ENCODE data around the gene XKR7. TPM values are rescaled to one million over a fixed set of nuclear protein-coding genes. Genes with fewer than 3 reads are reported as not detected.

XKR7 gene
- total RNA-seq, 1 donor from 2014 or later: 4.9 TPM

GRCh38 chr20:32034581-32035425, 66.9 kb downstream of the XKR7 start:
- H3K9me3 Mint-ChIP-seq: no peaks in the 10 kb centered on the region
- no peaks in the 10 kb centered on the region for H3K4me1 Mint-ChIP-seq
- DNase-seq (ENCODE audit: low read depth, low spot score): no peak
- no peak overlapping the region for H3K27ac Mint-ChIP-seq (ENCODE audit: unreplicated experiment)
- TF ChIP-seq CTCF (conservative IDR thresholded peaks at IDR 0.05): no peak
- no peak overlapping the region for H3K4me3 Mint-ChIP-seq
- H3K27me3 Mint-ChIP-seq (ENCODE audit: low read depth): peaks cover 86% of the 10 kb centered on the region
- no peaks in the 10 kb centered on the region for H3K36me3 Mint-ChIP-seq (ENCODE audit: low read depth)

- DNase-seq (ENCODE audit: low read depth, low spot score): no peak
- H3K4me1 Mint-ChIP-seq: no peaks in the 10 kb centered on the region
- peaks cover 82% of the 10 kb centered on the region for H3K27me3 Mint-ChIP-seq (ENCODE audit: low read depth)
- no peak for TF ChIP-seq CTCF (conservative IDR thresholded peaks at IDR 0.05)
- H3K27ac Mint-ChIP-seq (ENCODE audit: unreplicated experiment): no peak overlapping the region
- no peaks in the 10 kb centered on the region for H3K9me3 Mint-ChIP-seq
- H3K36me3 Mint-ChIP-seq (ENCODE audit: low read depth): no peaks in the 10 kb centered on the region
- H3K4me3 Mint-ChIP-seq: no peak overlapping the region
Measured at GRCh38 chr20:32035426-32035779, 67.5 kb downstream of the XKR7 start.

GRCh38 chr20:32036252-32036651, 68.3 kb downstream of the XKR7 start:
- no peak for DNase-seq (ENCODE audit: low read depth, low spot score)
- TF ChIP-seq CTCF (conservative IDR thresholded peaks at IDR 0.05): no peak
- Mint-ChIP-seq H3K4me3 (no peak overlapping the region), H3K27ac (ENCODE audit: unreplicated experiment) (no peak overlapping the region), H3K4me1 (no peaks in the 10 kb centered on the region), H3K36me3 (ENCODE audit: low read depth) (no peaks in the 10 kb centered on the region), H3K27me3 (ENCODE audit: low read depth) (peaks cover 82% of the 10 kb centered on the region), H3K9me3 (no peaks in the 10 kb centered on the region)

- TF ChIP-seq CTCF (conservative IDR thresholded peaks at IDR 0.05): no peak
- Mint-ChIP-seq H3K27ac (ENCODE audit: unreplicated experiment) (no peak overlapping the region), H3K27me3 (ENCODE audit: low read depth) (peaks cover 81% of the 10 kb centered on the region), H3K9me3 (no peaks in the 10 kb centered on the region), H3K4me1 (no peaks in the 10 kb centered on the region), H3K4me3 (no peak overlapping the region), H3K36me3 (ENCODE audit: low read depth) (no peaks in the 10 kb centered on the region)
- DNase-seq (ENCODE audit: low read depth, low spot score): no peak
Measured at GRCh38 chr20:32036716-32037485, 69.0 kb downstream of the XKR7 start.

GRCh38 chr20:32037929-32038328, 70.0 kb downstream of the XKR7 start:
- Mint-ChIP-seq H3K36me3 (ENCODE audit: low read depth) (no peaks in the 10 kb centered on the region), H3K4me1 (no peaks in the 10 kb centered on the region), H3K9me3 (no peaks in the 10 kb centered on the region), H3K4me3 (no peak overlapping the region), H3K27ac (ENCODE audit: unreplicated experiment) (no peak overlapping the region), H3K27me3 (ENCODE audit: low read depth) (peaks cover 81% of the 10 kb centered on the region)
- DNase-seq (ENCODE audit: low read depth, low spot score): no peak
- TF ChIP-seq CTCF (conservative IDR thresholded peaks at IDR 0.05): no peak
